Endothelial cell of umbilical vein (primary cell): ENCODE measurements around the gene TEX26. TPM values are rescaled to one million over a fixed set of nuclear protein-coding genes. Genes with fewer than 3 reads are reported as not detected.

Source experiments
- BruUV-seq: library from RNA; stranded (reverse); fragments of 400-500 nt; replicated peaks from 2 replicates; lab custom pipeline; 2021; lab: Mats Ljungman, UMichigan
- CTCF ChIA-PET: fragments of 300-600, 350-600 bp; sonication (Branson Sonifier 250); formaldehyde crosslinking; loops from one replicate; lab custom pipeline; 2021; ENCODE audit warnings: antibody characterized with exemption, inconsistent platforms; lab: Charles Lee
- POLR2A ChIA-PET: fragments of 300-600, 350-600 bp; sonication (Branson Sonifier 250); formaldehyde crosslinking; loops from one replicate; lab custom pipeline; 2021; ENCODE audit warnings: antibody characterized with exemption, inconsistent platforms; lab: Charles Lee
- DNase-seq: peaks from one replicate; pipeline ENCODE4 v3.0.0-alpha.2; 2011; ENCODE audit warnings: low read depth, low spot score
- FAIRE-seq: peaks from 2 replicates; lab custom pipeline; 2011; peaks lifted over from hg19 to GRCh38; lab: Jason Lieb, UNC
- H2AFZ ChIP-seq: 2 replicates; pipeline ENCODE4 v1.6.0; 2012; ENCODE audit warnings: low read depth, low read length, control low read depth, inconsistent platforms
- H3K27ac ChIP-seq: 2 replicates; pipeline ENCODE4 v1.5.1; 2011; ENCODE audit warnings: low read depth, mild to moderate bottlenecking, control low read depth, low read length, moderate library complexity; ENCODE audit not compliant: insufficient read depth
- H3K27me3 ChIP-seq, 2 experiments: 2 replicates each; pipeline versions ENCODE4 v1.6.0 to v1.6.1; 2011; ENCODE audit warnings: low read length in 2 of 2, mixed read lengths in 1 of 2; ENCODE audit not compliant: control insufficient read depth in 2 of 2, insufficient read depth in 2 of 2
- H3K36me3 ChIP-seq, 2 experiments: 2 replicates in 1 of 2; 3 replicates in 1 of 2; pipeline ENCODE4 v1.5.1; 2011; ENCODE audit warnings: low read length in 2 of 2, mild to moderate bottlenecking in 1 of 2, moderate library complexity in 1 of 2; ENCODE audit not compliant: control insufficient read depth in 2 of 2, insufficient read depth in 2 of 2; ENCODE audit errors: extremely low read depth in 1 of 2
- H3K4me1 ChIP-seq: 3 replicates; pipeline ENCODE4 v1.5.1; 2011; ENCODE audit warnings: mild to moderate bottlenecking, low read length; ENCODE audit not compliant: control insufficient read depth, insufficient read depth; ENCODE audit errors: extremely low read depth
- H3K4me2 ChIP-seq: 2 replicates; pipeline ENCODE4 v1.6.1; 2011; ENCODE audit warnings: low read length, control low read depth, mixed read lengths; ENCODE audit not compliant: insufficient read depth
- H3K4me3 ChIP-seq, 3 experiments: fragments of 200-600 bp in 1 of 3; sonication (generic), shearing (Covaris generic) in 1 of 3; replicated peaks in 1 of 3; 2 replicates each; pipeline ENCODE4 v1.5.1; 2011 to 2016; ENCODE audit warnings: control low read depth in 3 of 3, low read length in 3 of 3, mild to moderate bottlenecking in 2 of 3, inconsistent platforms in 1 of 3, low read depth in 1 of 3, moderate library complexity in 1 of 3; ENCODE audit not compliant: insufficient read depth in 1 of 3
- H3K79me2 ChIP-seq: 2 replicates; pipeline ENCODE4 v1.6.0; 2012; ENCODE audit warnings: low read length, inconsistent platforms; ENCODE audit not compliant: control insufficient read depth, insufficient read depth
- H3K9ac ChIP-seq: replicated peaks from 2 replicates; pipeline ENCODE3; 2011; ENCODE audit warnings: low read length, control low read depth; ENCODE audit not compliant: insufficient read depth; ENCODE audit errors: extremely low read depth
- H3K9me1 ChIP-seq: replicated peaks from 3 replicates; pipeline ENCODE4 v1.6.0; 2011; ENCODE audit warnings: mild to moderate bottlenecking, low read length; ENCODE audit not compliant: control insufficient read depth, insufficient read depth; ENCODE audit errors: extremely low read depth
- H3K9me3 ChIP-seq: replicated peaks from 2 replicates; pipeline ENCODE4 v1.5.1; 2012; ENCODE audit warnings: low read length, inconsistent platforms; ENCODE audit not compliant: control insufficient read depth, insufficient read depth
- H4K20me1 ChIP-seq: replicated peaks from 2 replicates; pipeline ENCODE3; 2011; ENCODE audit warnings: mild to moderate bottlenecking, low read length; ENCODE audit not compliant: control insufficient read depth, insufficient read depth; ENCODE audit errors: extremely low read depth
- EZH2 ChIP-seq: IDR thresholded peaks from 2 replicates; pipeline ENCODE4 v1.6.1; 2012; ENCODE audit warnings: borderline replicate concordance, low read depth, mild to moderate bottlenecking, moderate library complexity, low read length, inconsistent platforms; ENCODE audit not compliant: severe bottlenecking
- FOS ChIP-seq: IDR thresholded peaks from 2 replicates; pipeline ENCODE4 v1.6.1; 2011; ENCODE audit warnings: mild to moderate bottlenecking, low read length, moderate library complexity, borderline replicate concordance; ENCODE audit not compliant: insufficient read depth
- GATA2 ChIP-seq: IDR thresholded peaks from 2 replicates; pipeline ENCODE4 v1.7.0; 2011; ENCODE audit warnings: low read depth, mild to moderate bottlenecking, moderate library complexity, mixed read lengths, low read length; ENCODE audit not compliant: insufficient read length, insufficient read depth
- JUN ChIP-seq: IDR thresholded peaks from 2 replicates; pipeline ENCODE4 v1.6.1; 2011; ENCODE audit warnings: borderline replicate concordance, low read depth; ENCODE audit not compliant: insufficient read length, insufficient read depth
- MYC ChIP-seq: IDR thresholded peaks from one replicate; pipeline ENCODE4 v1.6.1; 2011; ENCODE audit warnings: mild to moderate bottlenecking, low read depth, low read length
- POLR2A ChIP-seq: IDR thresholded peaks from 2 replicates; pipeline ENCODE4 v1.6.1; 2012; ENCODE audit warnings: low read depth, mild to moderate bottlenecking, control low read depth, low read length
- POLR2AphosphoS5 ChIP-seq: IDR thresholded peaks from 2 replicates; pipeline ENCODE4 v1.6.1; 2012; ENCODE audit warnings: low read depth, mild to moderate bottlenecking, control low read depth, low read length, moderate library complexity; ENCODE audit not compliant: insufficient read depth
- dilution Hi-C: fragments of 300-500 bp; cut with MboI; formaldehyde crosslinking; loops from one replicate; pipeline ENCODE4 v1.15.0; 2019; ENCODE audit warnings: low sequenced_read_pairs; ENCODE audit not compliant: extremely low pct_ligation_motif_present
- intact Hi-C: fragments of 100-400 bp; cut with micrococcal nuclease; formaldehyde crosslinking; loops from one replicate; pipeline ENCODE4 v1.10.0; 2022
- polyA plus RNA-seq, 4 experiments: library from polyadenylated mRNA; depleted of rRNA in 3 of 4; stranded (reverse) in 3 of 4; unstranded in 1 of 4; fragments of >200 nt; gene quantifications; 2 replicates each; pipeline versions ENCODE4 v1.2.1 to v1.2.3, GENCODE V29; 2011 to 2012; ENCODE audit warnings: missing spikeins in 1 of 4
- total RNA-seq: library from RNA; stranded (reverse); gene quantifications from 2 replicates; pipeline ENCODE4 v1.2.3, GENCODE V29; 2021
- TF ChIP-seq, protein P1 (sequence below): IDR thresholded peaks from 2 replicates; pipeline ENCODE4 v1.6.1; 2011; ENCODE audit not compliant: insufficient read depth, insufficient read length
- TF ChIP-seq, protein P2 (sequence below), 2 donors: IDR thresholded peaks; 1 replicate in 1 of 2; 2 replicates in 1 of 2; pipeline ENCODE4 v1.5.1; 2011; ENCODE audit warnings: low read length in 2 of 2, mild to moderate bottlenecking in 2 of 2, moderate library complexity in 2 of 2, control low read depth in 1 of 2, inconsistent platforms in 1 of 2, low read depth in 1 of 2; ENCODE audit not compliant: insufficient read depth in 1 of 2; ENCODE audit errors: extremely low read depth in 1 of 2

The TEX26 gene
- total and polyA plus RNA-seq, 2 donors (not counting 3 experiments of a cell fraction or from before 2014, with no cell fraction given): not detected

DNA sequence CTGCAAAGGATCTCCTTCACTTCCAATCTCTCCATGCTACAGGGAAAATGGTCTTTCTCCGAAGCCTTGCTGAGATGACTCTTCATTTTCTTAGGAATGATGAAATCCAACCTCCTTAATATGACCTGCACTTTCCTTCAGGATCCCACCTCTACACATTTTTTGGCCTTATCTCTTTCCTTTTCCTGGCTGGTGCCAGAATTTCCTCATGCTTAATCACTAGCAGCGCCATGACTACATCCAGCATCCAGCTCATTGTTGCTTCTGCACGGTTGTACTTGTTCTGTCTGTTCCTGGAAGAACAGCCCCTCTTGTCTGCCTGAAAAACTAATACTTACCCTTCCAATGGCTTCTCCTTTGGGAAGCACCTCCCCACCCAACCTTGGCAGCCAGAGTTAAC is 68.4 kb downstream of the TEX26 start:
- POLR2A ChIA-PET: no interaction called here
- no peak for FAIRE-seq

DNA sequence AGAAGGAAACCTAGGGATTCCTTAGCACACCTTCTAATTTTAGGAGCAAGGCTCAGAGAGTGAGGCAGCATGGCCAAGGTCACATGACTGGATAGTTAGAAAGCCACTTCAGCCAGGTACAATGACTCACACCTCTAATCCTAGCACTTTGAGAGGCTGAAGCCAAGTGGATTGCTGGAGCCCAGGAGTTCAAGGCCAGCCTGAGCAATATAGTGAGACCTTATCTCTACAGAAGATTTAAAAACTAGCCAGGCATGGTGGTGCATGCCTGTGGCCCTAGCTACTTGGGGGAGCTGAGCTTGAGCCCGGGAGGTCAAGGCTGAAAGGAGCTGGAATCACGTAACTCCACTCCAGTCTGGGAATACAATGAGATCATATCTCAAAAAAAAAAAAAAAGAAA is 69.2 kb downstream of the TEX26 start:
- no peak overlapping the region for H3K9ac ChIP-seq
- H3K4me3 ChIP-seq: no peak overlapping the region
- H4K20me1 ChIP-seq: no peaks in the 10 kb centered on the region
- FAIRE-seq (no peak), DNase-seq (no peak)
- H3K4me1 ChIP-seq: no peaks in the 10 kb centered on the region
- H3K9me3 ChIP-seq: no peaks in the 10 kb centered on the region
- no peaks in the 10 kb centered on the region for H3K9me1 ChIP-seq
- BruUV-seq: no TSS peak
- H3K36me3 ChIP-seq: no peaks in the 10 kb centered on the region
- POLR2A ChIA-PET: no interaction called here
- peaks cover 6 to 11% of the 10 kb centered on the region in 2 experiments for H3K27me3 ChIP-seq
- TF ChIP-seq, protein P1, sequence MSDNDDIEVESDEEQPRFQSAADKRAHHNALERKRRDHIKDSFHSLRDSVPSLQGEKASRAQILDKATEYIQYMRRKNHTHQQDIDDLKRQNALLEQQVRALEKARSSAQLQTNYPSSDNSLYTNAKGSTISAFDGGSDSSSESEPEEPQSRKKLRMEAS: no peak
- TF ChIP-seq, protein P2, sequence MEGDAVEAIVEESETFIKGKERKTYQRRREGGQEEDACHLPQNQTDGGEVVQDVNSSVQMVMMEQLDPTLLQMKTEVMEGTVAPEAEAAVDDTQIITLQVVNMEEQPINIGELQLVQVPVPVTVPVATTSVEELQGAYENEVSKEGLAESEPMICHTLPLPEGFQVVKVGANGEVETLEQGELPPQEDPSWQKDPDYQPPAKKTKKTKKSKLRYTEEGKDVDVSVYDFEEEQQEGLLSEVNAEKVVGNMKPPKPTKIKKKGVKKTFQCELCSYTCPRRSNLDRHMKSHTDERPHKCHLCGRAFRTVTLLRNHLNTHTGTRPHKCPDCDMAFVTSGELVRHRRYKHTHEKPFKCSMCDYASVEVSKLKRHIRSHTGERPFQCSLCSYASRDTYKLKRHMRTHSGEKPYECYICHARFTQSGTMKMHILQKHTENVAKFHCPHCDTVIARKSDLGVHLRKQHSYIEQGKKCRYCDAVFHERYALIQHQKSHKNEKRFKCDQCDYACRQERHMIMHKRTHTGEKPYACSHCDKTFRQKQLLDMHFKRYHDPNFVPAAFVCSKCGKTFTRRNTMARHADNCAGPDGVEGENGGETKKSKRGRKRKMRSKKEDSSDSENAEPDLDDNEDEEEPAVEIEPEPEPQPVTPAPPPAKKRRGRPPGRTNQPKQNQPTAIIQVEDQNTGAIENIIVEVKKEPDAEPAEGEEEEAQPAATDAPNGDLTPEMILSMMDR (IDR thresholded peaks at IDR 0.05; ENCODE audit: extremely low read depth in 1 of 2, insufficient read depth in 1 of 2, low read depth in 1 of 2, low read length in 2 of 2): no peak
- TF ChIP-seq POLR2AphosphoS5 (no peak), POLR2A (no peak), EZH2 (no peak), MYC (no peak), JUN (no peak), FOS (no peak), GATA2 (no peak)
- no peak overlapping the region for H3K4me2 ChIP-seq
- dilution Hi-C loops: no loop called here
- H3K27ac ChIP-seq: no peak overlapping the region
- no peak overlapping the region for H2AFZ ChIP-seq
- H3K79me2 ChIP-seq: no peaks in the 10 kb centered on the region
- intact Hi-C loops: no loop called here
- CTCF ChIA-PET: interaction anchor here (1.1 to 1.7 kb wide), 5 partner anchors 10 to 24 kb away, joined by 3 to 5 read pairs (median 4); no protein-coding TSS in a partner anchor

More for the DNA sequence above, 68.4 kb downstream of the TEX26 start:
- CTCF ChIA-PET: interaction anchor here (1.5 to 1.7 kb wide), 3 partner anchors 11 to 22 kb away, joined by 3 to 5 read pairs (median 5); no protein-coding TSS in a partner anchor
- H3K4me2 ChIP-seq: no peak overlapping the region
- H3K27ac ChIP-seq: no peak overlapping the region
- intact Hi-C loops (no loop called here), dilution Hi-C loops (no loop called here)
- no peak overlapping the region for H3K9ac ChIP-seq
- no peak overlapping the region for H3K4me3 ChIP-seq
- TF ChIP-seq POLR2A: no peak
- no peak for TF ChIP-seq MYC
- peak; percentile 48 for TF ChIP-seq GATA2
- DNase-seq: peak; percentile 4
- H3K9me3 ChIP-seq: no peaks in the 10 kb centered on the region
- BruUV-seq: no TSS peak
- H3K36me3 ChIP-seq: no peaks in the 10 kb centered on the region
- H4K20me1 ChIP-seq: no peaks in the 10 kb centered on the region
- no peaks in the 10 kb centered on the region for H3K4me1 ChIP-seq
- H2AFZ ChIP-seq: no peak overlapping the region
- no peaks in the 10 kb centered on the region for H3K9me1 ChIP-seq
- peaks cover 6 to 10% of the 10 kb centered on the region in 2 experiments for H3K27me3 ChIP-seq
- H3K79me2 ChIP-seq: no peaks in the 10 kb centered on the region
